HEK293 (cell line): Measurements from ENCODE around the gene OCRL.

Source experiments
- BCL11B ChIP-seq: fragments of 450-650 bp; formaldehyde crosslinking; IDR thresholded peaks from 2 replicates; pipeline ENCODE4 v1.5.1; 2016; ENCODE audit warnings: low read depth, missing biosample characterization, missing genetic modification characterization
- GLI4 ChIP-seq: fragments of 450-650 bp; formaldehyde crosslinking; IDR thresholded peaks from 2 replicates; pipeline ENCODE4 v1.5.1; 2016; ENCODE audit warnings: missing biosample characterization, missing genetic modification characterization
- HOXC10 ChIP-seq: sonication (generic); formaldehyde crosslinking; IDR thresholded peaks from 2 replicates; pipeline ENCODE4 v1.8.1; 2023; ENCODE audit warnings: mild to moderate bottlenecking, missing genetic modification reagents
- KLF1 ChIP-seq: fragments of 450-650 bp; formaldehyde crosslinking; IDR thresholded peaks from 2 replicates; pipeline ENCODE4 v1.5.1; 2016; ENCODE audit warnings: missing biosample characterization, missing genetic modification characterization
- KLF16 ChIP-seq: fragments of 450-650 bp; formaldehyde crosslinking; IDR thresholded peaks from 2 replicates; pipeline ENCODE4 v1.5.1; 2017; ENCODE audit warnings: missing biosample characterization, missing genetic modification characterization
- MZF1 ChIP-seq: fragments of 450-650 bp; formaldehyde crosslinking; IDR thresholded peaks from 2 replicates; pipeline ENCODE4 v1.5.1; 2017; ENCODE audit warnings: missing biosample characterization, missing genetic modification characterization, borderline replicate concordance
- SCRT2 ChIP-seq: fragments of 450-650 bp; formaldehyde crosslinking; IDR thresholded peaks from 2 replicates; pipeline ENCODE4 v1.5.1; 2016; ENCODE audit warnings: missing biosample characterization, missing genetic modification characterization
- SP2 ChIP-seq: fragments of 450-650 bp; formaldehyde crosslinking; IDR thresholded peaks from 2 replicates; pipeline ENCODE4 v1.5.1; 2016; ENCODE audit warnings: missing biosample characterization, missing genetic modification characterization
- SP3 ChIP-seq: fragments of 450-650 bp; formaldehyde crosslinking; IDR thresholded peaks from 2 replicates; pipeline ENCODE4 v1.5.1; 2016; ENCODE audit warnings: missing biosample characterization, missing genetic modification characterization
- ZBTB20 ChIP-seq: fragments of 450-650 bp; formaldehyde crosslinking; IDR thresholded peaks from 2 replicates; pipeline ENCODE4 v1.5.1; 2016; ENCODE audit warnings: missing biosample characterization, missing genetic modification characterization
- ZBTB21 ChIP-seq: fragments of 450-650 bp; formaldehyde crosslinking; IDR thresholded peaks from 2 replicates; pipeline ENCODE4 v1.5.1; 2017; ENCODE audit warnings: missing biosample characterization, missing genetic modification characterization
- ZFP3 ChIP-seq: fragments of 450-650 bp; formaldehyde crosslinking; IDR thresholded peaks from 2 replicates; pipeline ENCODE4 v1.5.1; 2016; ENCODE audit warnings: low read depth, missing biosample characterization, missing genetic modification characterization
- ZNF10 ChIP-seq: fragments of 450-650 bp; formaldehyde crosslinking; IDR thresholded peaks from 2 replicates; pipeline ENCODE4 v1.5.1; 2017; ENCODE audit warnings: missing biosample characterization, missing genetic modification characterization
- ZNF324 ChIP-seq: fragments of 450-650 bp; formaldehyde crosslinking; IDR thresholded peaks from 2 replicates; pipeline ENCODE4 v1.5.1; 2016; ENCODE audit warnings: missing biosample characterization, missing genetic modification characterization
- ZNF341 ChIP-seq: fragments of 450-650 bp; formaldehyde crosslinking; IDR thresholded peaks from 2 replicates; pipeline ENCODE4; 2016; ENCODE audit warnings: low read depth, missing biosample characterization, missing genetic modification characterization
- ZNF473 ChIP-seq: fragments of 450-650 bp; formaldehyde crosslinking; IDR thresholded peaks from 2 replicates; pipeline ENCODE4 v1.5.1; 2017; ENCODE audit warnings: missing biosample characterization, missing genetic modification characterization
- ZNF664 ChIP-seq: fragments of 450-650 bp; formaldehyde crosslinking; IDR thresholded peaks from 2 replicates; pipeline ENCODE4 v1.5.1; 2016; ENCODE audit warnings: missing biosample characterization, missing genetic modification characterization
- ZSCAN16 ChIP-seq: fragments of 450-650 bp; formaldehyde crosslinking; IDR thresholded peaks from 2 replicates; pipeline ENCODE4 v1.5.1; 2016; ENCODE audit warnings: missing biosample characterization, missing genetic modification characterization
- ZXDB ChIP-seq: fragments of 450-650 bp; formaldehyde crosslinking; IDR thresholded peaks from 2 replicates; pipeline ENCODE4 v1.5.1; 2016; ENCODE audit warnings: missing biosample characterization, missing genetic modification characterization
- TF ChIP-seq, protein P1 (sequence below): fragments of 450-650 bp; formaldehyde crosslinking; IDR thresholded peaks from 2 replicates; pipeline ENCODE4 v1.5.1; 2017; ENCODE audit warnings: missing biosample characterization, missing genetic modification characterization
- TF ChIP-seq, protein P2 (sequence below): fragments of 450-650 bp; formaldehyde crosslinking; optimal IDR thresholded peaks from 2 replicates; pipeline ENCODE3; 2016; ENCODE audit warnings: missing biosample characterization, mild to moderate bottlenecking, missing genetic modification characterization
- TF ChIP-seq, protein P3 (sequence below): fragments of 450-650 bp; formaldehyde crosslinking; IDR thresholded peaks from 2 replicates; pipeline ENCODE4 v1.5.1; 2016; ENCODE audit warnings: missing biosample characterization, missing genetic modification characterization
- TF ChIP-seq, protein P4 (sequence below): fragments of 450-650 bp; formaldehyde crosslinking; IDR thresholded peaks from 2 replicates; pipeline ENCODE4 v1.5.1; 2016; ENCODE audit warnings: missing biosample characterization, missing genetic modification characterization

The OCRL gene

DNA sequence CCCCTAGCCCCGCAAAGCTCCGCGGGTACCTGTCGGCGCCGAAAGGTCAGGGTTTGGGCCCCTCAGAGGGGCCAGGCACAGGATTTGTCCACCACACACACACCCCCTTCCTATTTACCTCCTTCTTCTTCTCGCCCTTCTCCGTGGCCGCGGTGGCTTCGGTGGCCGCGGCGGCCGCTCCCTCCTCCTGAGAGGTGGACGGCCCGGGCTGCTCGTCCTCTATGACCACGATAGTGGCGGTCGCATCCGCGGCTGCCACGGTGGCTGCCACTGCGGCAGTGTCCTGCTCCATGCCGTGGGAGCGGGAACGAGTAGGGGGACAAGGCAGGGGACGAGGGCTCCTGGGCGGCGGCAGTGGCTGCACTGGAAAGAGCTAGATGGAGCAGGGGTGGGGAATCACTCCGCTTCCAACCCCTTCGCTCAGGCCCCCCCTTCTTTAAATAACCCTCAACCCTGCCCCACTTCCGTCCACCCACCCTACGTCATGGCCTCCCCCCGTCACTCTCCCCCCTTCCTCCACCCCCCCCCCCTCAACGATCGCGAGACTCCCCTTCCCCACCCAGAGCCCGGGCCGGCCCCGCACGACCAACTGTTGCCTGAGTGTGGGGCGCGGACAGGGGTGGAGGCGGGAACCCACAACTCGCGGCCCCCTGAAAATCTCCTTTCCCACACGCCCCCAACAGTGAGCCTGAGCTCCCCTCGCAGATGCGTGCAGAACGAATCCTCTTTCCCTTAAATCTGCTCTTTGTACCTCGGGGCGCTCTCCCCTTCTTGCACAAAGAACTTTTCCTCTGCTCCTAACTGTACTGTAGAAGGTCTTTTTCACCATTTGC, 16.8 kb upstream of the OCRL start, which contains the start of gene SMARCA1 (continued):
- TF ChIP-seq, protein P1, sequence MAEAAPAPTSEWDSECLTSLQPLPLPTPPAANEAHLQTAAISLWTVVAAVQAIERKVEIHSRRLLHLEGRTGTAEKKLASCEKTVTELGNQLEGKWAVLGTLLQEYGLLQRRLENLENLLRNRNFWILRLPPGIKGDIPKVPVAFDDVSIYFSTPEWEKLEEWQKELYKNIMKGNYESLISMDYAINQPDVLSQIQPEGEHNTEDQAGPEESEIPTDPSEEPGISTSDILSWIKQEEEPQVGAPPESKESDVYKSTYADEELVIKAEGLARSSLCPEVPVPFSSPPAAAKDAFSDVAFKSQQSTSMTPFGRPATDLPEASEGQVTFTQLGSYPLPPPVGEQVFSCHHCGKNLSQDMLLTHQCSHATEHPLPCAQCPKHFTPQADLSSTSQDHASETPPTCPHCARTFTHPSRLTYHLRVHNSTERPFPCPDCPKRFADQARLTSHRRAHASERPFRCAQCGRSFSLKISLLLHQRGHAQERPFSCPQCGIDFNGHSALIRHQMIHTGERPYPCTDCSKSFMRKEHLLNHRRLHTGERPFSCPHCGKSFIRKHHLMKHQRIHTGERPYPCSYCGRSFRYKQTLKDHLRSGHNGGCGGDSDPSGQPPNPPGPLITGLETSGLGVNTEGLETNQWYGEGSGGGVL (tag by site-specific recombination): peak; percentile 61; the same call in 1 of the 2 replicates
- peak; percentile 54 for TF ChIP-seq ZNF341 (tag by site-specific recombination)
- 0 out of 2 replicates have a peak, but pooled peaks have one; percentile 9 for TF ChIP-seq SP2
- 0 out of 2 replicates have a peak, but pooled peaks have one; percentile 34 for TF ChIP-seq ZBTB21 (tag by site-specific recombination)
- TF ChIP-seq ZSCAN16 (tag by site-specific recombination): no peak
- no peak for TF ChIP-seq ZNF664
- peak; percentile 35 for TF ChIP-seq KLF1 (tag by site-specific recombination)
- TF ChIP-seq SCRT2: peak; percentile 80; the same call in 1 of the 2 replicates
- TF ChIP-seq, protein P2, sequence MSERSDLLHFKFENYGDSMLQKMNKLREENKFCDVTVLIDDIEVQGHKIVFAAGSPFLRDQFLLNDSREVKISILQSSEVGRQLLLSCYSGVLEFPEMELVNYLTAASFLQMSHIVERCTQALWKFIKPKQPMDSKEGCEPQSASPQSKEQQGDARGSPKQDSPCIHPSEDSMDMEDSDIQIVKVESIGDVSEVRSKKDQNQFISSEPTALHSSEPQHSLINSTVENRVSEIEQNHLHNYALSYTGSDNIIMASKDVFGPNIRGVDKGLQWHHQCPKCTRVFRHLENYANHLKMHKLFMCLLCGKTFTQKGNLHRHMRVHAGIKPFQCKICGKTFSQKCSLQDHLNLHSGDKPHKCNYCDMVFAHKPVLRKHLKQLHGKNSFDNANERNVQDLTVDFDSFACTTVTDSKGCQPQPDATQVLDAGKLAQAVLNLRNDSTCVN (tag by site-specific recombination): peak; percentile 62
- peak; percentile 52; the same call in 1 of the 2 replicates for TF ChIP-seq ZBTB20
- TF ChIP-seq ZXDB (tag by site-specific recombination): 0 out of 2 replicates have a peak, but pooled peaks have one; percentile 43
- no peak for TF ChIP-seq ZNF10
- TF ChIP-seq ZFP3 (tag by site-specific recombination): no peak
- TF ChIP-seq HOXC10: no peak
- 0 out of 2 replicates have a peak, but pooled peaks have one; percentile 16 for TF ChIP-seq SP3 (tag by site-specific recombination)
- no peak for TF ChIP-seq ZNF473 (tag by site-specific recombination)
- TF ChIP-seq KLF16 (tag by site-specific recombination): 0 out of 2 replicates have a peak, but pooled peaks have one; percentile 42
- TF ChIP-seq, protein P3, sequence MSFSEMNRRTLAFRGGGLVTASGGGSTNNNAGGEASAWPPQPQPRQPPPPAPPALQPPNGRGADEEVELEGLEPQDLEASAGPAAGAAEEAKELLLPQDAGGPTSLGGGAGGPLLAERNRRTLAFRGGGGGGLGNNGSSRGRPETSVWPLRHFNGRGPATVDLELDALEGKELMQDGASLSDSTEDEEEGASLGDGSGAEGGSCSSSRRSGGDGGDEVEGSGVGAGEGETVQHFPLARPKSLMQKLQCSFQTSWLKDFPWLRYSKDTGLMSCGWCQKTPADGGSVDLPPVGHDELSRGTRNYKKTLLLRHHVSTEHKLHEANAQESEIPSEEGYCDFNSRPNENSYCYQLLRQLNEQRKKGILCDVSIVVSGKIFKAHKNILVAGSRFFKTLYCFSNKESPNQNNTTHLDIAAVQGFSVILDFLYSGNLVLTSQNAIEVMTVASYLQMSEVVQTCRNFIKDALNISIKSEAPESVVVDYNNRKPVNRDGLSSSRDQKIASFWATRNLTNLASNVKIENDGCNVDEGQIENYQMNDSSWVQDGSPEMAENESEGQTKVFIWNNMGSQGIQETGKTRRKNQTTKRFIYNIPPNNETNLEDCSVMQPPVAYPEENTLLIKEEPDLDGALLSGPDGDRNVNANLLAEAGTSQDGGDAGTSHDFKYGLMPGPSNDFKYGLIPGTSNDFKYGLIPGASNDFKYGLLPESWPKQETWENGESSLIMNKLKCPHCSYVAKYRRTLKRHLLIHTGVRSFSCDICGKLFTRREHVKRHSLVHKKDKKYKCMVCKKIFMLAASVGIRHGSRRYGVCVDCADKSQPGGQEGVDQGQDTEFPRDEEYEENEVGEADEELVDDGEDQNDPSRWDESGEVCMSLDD (tag by site-specific recombination): 0 out of 2 replicates have a peak, but pooled peaks have one; percentile 39
- no peak for TF ChIP-seq MZF1 (tag by site-specific recombination)
- TF ChIP-seq, protein P4, sequence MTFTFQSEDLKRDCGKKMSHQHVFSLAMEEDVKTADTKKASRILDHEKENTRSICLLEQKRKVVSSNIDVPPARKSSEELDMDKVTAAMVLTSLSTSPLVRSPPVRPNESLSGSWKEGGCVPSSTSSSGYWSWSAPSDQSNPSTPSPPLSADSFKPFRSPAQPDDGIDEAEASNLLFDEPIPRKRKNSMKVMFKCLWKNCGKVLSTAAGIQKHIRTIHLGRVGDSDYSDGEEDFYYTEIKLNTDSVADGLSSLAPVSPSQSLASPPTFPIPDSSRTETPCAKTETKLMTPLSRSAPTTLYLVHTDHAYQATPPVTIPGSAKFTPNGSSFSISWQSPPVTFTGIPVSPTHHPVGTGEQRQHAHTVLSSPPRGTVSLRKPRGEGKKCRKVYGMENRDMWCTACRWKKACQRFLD (tag by site-specific recombination): no peak
- no peak for TF ChIP-seq ZNF324 (tag by site-specific recombination)
- 0 out of 2 replicates have a peak, but pooled peaks have one; percentile 16 for TF ChIP-seq BCL11B (tag by site-specific recombination)
- TF ChIP-seq GLI4 (tag by site-specific recombination): no peak
